ENCODE measurements around the gene SLC22A23.

Gene SLC22A23

DNA sequence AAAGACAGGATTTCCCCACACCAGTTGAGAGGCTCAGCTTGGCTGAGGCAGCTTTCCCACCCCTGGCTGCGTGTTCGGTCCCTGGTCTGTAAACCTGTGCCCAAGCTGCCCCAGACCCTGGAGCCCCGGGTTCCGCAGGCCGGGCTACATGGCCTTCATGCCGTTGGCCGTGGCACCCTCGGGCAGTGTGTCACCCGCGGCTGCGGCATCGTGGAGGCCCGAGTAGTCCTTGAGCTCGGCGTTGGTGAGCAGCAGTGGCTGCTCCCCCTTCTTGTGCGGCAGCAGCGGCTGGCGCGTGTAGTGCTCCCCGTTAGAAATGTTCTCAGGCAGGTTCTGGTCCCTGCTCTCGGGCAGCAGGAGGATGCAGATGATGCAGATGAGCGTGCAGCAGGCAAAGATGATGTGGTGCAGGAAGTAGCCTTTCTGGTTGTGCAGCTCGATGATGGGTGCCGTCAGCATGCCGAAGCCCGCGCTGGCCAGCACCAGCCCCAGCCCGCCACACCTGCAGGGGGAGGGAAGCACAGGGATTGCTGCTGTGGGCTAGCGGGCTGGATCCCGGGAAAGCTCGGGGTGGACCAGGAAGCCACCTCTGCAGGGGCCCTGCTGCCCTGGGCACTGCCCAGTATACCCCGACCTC is 183.8 kb downstream of the SLC22A23 start:
- no peak for DNase-seq (ENCODE audit: low read depth in 1 of 2, low spot score in 1 of 2)

DNA sequence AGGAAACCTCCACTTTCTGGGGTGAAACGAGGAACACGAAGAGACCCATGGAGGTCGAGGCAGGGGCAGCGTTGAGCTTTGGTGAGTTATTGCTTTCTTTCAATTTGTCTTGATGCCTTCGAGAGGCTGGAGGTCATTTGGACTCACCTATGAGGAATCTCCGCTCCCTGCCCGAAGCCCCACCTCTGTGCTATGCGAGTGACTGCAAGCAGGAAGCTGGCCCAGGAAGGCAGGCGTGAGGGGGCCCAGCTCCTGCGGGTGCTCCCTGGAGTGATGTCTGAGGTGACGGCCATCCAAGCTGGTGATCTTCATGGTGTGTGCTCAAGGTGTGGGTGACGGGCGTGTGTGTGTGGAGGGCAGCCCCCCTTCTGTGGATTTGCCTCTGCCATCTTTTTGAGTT is 185.1 kb downstream of the SLC22A23 start:
- DNase-seq (ENCODE audit: low read depth in 1 of 2, low spot score in 1 of 2), result no peak

DNA sequence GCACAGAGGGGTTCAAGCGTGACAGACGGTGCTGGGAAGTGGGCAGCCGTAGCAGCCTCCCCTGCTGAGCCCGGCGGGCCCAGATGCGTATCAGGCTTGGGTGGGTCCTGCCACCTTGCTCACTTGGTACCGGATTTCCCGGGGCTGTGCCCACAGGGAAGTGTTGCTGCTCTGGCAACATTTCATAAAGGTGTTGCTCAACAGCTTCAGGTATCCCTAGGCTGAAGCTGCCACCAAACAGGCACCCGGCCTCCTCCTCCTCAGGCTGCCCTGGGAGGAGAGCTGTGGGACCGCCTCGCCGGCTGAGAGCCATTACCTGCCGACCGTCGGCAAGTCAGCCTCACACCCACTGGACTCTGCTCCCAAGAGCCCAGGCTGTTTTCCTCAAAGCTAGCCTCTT is 186.6 kb downstream of the SLC22A23 start:
- DNase-seq (ENCODE audit: low read depth in 1 of 2, low spot score in 1 of 2), result no peak

DNA sequence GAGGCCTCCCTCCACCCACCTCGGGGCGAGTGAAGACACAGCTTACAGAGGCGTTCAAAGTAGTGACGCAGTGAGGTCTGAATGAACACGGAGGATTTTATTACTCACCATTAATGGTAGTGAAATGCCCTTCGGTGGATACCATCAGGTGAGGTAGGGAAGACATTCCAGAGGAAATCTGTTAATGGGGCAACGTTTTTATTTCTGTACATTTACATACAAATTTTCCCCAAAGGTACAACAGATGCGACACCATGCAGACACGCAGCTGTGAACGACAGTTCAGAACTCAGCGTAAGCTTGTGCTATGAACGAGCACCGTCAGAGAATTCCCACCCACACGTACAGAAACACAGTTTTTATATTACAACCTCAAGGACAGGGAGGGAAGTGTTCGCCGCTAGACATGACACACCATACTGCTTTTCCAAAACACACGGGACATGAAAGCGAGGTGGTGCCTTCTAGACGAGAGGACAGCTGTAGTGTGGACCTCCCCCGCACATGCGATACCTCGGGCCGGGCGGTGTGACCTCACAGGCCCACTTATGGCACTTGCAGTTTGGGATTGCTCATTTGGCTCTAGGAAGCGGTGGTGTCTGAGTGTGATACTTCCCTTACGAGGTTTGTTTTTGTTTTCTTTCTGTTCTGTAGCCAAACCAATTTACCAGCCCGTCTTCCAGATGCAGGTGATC is 187.4 kb downstream of the SLC22A23 start:
- DNase-seq (ENCODE audit: low read depth in 1 of 2, low spot score in 1 of 2), result no peak

DNA sequence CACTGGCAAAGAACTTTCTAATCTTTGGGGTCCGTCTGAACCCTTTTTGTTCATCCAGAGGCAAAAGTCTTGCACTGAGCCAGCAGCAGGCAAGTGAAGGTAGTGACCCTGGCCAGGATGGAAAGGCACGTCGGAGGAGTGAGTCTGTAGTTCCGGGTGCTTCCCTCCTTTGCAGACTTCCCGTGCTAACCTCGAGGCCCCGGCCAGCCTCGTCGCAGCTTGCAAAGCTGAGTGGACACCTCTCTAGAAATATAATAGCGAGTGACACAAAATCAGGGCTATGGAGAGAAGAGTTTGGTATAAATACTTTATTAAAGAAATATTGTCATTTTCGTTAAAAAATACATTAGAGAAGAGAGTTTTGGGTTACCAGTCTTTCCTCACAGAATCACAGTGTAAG is 188.2 kb downstream of the SLC22A23 start:
- DNase-seq (ENCODE audit: low read depth in 1 of 2, low spot score in 1 of 2), result no peak

DNA sequence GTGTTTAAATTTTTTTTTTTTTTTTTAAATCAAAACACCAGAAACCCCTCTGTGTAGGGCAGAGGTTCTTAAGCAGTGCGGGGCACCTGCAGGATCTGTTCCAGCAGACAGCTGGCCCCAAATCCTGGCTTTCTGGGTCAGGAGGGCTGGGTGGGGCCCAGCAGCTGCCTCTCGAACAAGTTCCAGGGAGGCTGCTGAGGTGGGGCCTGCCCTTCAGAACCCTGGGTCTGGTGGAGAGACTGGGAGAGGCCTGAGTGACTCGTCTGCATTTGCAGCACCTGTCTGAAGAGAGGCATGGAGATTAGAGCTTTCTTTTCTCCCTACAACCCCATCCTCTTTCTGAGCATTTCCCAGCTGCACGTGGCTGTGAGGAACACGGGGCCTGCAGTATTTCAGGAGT is 189.7 kb downstream of the SLC22A23 start:
- DNase-seq (ENCODE audit: low read depth in 1 of 2, low spot score in 1 of 2), result no peak

DNA sequence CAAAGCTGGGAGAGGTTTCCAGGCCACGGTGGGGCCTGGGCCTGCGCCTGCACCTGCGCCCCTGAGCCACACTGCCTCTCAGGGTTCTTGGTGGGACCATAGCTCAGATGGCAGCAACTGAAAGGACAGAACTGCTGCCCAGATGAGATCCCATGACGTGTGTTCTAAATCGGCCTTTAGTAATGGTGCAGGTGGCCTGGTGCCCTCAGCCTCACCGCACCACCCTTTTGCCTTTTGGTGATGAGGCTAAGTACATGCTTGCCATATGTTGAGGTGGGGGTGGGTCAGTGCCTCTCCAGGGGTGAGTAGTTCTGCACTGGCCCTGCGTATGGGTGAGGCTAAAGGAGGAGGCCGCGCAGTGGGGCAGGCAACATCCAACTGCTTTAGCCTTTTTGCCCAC is 190.7 kb downstream of the SLC22A23 start:
- DNase-seq (ENCODE audit: low read depth in 1 of 2, low spot score in 1 of 2), result no peak

DNA sequence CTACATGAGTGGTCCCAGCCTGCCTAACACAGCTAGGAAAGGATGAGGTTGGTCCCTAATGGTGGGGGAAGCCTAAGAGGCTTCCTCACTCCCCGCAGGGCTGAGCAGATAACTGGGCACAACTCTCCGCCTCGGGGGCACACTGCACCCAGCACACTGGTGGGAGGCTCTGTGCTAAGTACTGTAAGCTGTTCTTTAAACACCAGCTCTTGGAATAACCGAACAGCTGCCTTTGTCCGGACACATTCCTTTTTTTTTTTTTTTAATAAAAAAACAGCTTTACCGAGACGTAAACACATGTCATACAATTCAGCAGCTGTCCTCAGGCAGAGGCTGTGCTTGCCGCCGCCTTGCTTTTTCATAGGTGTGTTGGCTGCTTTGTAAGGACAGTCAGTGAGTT is 191.2 kb downstream of the SLC22A23 start:
- DNase-seq (ENCODE audit: low read depth in 1 of 2, low spot score in 1 of 2), result no peak

DNA sequence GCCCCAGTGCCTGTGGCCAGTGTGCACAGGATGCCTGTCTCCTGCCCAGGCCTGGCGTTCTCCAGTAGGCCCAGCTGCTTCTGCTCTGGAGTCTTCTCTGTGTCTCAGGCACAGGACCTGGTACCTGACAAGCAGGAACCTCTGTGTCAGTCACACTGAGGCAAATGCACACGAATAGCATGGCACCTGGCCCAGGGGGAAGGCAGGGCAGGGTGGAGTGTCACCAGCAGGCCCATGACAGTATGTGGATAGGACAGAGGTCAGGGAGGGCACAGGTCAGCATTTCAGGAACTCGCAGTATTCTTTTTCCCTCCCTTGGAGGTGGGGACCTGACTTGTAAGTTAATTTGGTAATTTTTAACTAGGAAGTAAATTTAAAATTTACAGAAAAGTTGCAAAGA is 192.5 kb downstream of the SLC22A23 start:
- no peak for DNase-seq (ENCODE audit: low read depth in 1 of 2, low spot score in 1 of 2)

DNA sequence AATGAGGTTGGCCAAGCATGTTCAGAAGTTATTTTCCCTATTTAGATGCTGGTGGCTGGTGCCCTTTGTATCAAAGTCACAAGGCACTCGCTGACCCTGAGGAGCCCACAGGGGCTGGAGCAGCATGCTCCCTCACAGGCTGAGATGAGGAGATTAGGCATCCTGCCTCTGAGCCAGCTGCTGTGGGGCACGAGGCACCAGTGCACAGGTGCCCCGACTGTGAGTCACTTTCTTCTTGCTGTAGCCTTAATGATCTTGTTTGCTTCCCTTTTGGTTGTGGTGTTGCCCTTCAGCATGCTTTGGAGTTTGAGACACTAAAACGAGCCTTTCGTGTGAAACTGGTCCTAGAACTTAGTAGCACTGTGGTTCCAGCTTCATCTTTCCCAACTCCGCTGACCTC is 193.8 kb downstream of the SLC22A23 start:
- no peak for DNase-seq (ENCODE audit: low read depth in 1 of 2, low spot score in 1 of 2)

DNA sequence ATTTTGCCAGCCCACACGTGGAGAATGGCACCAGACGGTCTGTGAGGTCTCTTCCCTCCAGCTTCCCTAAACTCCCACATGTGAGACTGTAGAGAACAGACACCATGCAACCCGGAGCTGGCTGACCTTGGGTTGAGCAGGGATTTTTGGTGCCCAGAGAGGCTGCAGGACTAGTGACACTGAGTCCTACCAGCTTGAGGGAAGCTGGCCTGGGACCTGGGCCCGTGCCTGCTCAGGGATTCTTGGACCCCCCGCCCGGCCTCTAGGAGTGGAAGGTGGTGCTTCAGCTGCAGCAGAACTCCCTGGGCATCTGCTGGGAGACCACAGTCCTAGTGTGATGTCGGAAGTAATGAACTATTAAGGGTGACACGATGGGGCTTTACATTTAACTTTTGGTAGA is 194.9 kb downstream of the SLC22A23 start:
- DNase-seq (ENCODE audit: low read depth in 1 of 2, low spot score in 1 of 2), result no peak

DNA sequence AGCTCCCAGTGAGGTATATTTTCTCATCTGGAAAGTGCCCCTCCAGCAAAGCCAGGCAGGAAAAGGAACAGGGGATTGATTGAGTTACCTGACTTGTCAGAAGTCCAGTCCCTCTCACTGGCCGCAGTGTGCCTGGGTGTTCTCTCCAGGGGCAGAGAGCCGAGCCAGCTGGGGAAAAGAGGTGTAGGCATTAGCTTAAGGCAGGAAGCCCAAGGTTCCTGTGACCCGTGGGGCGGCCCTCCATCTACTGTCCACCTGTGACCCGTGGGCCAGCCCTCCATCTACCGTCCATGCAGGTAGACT is 195.4 kb downstream of the SLC22A23 start:
- no peak for DNase-seq (ENCODE audit: low read depth in 1 of 2, low spot score in 1 of 2)

DNA sequence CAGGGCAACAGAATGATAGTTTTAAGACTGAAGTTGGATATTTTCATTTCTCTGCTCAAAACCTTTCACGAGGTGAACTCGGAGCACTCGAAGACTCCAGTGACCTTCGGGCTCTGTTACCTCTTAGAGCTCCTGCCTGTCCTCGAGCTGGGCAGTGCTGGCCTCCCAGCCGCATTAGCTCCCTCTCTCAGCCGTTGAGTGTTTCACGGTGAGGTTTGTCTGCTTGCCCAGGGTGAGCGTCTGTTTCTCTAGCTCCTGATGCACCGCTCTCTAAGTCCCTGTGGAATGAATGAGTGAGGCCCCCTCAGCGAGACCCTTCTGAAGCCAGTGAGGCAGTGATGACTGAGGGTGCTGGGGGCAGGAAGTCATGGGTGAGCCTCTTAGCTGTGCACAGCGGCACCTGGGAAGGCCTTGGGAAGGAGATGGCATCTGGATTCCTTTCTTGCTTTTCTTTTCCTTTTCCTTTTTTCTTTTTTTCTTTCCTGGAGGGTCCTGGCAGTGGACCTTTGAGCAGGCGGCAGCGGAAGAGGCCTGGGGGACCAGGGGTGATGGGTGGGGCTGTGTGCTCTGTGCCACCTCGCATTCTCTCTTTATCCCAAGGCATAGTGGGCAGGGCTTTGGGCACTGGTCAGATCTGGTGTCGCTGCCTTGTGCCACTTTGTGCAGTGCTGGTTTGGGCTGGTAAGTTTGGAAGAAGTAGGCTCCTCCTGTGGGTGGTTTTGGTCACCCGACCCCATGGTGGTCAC is 195.9 kb downstream of the SLC22A23 start:
- no peak for DNase-seq (ENCODE audit: low read depth in 1 of 2, low spot score in 1 of 2)

DNA sequence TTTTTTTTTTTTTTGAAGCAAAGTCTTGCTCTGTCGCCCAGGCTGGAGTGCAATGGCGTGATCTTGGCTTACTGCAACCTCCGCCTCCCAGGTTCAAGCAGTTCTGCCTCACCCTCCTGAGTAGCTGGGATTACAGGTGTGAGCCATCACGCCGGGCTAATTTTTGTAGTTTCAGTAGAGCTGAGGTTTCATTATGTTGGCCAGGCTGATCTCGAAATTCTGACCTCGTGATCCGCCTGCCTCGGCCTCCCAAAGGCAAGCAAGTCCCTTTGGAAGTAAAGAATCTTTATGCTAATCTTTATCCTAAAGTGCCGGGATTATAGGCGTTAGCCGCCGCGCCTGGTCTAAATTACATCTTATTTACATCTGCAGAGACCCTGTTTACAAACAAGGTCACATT is 196.6 kb downstream of the SLC22A23 start:
- DNase-seq (ENCODE audit: low read depth in 1 of 2, low spot score in 1 of 2), result no peak

DNA sequence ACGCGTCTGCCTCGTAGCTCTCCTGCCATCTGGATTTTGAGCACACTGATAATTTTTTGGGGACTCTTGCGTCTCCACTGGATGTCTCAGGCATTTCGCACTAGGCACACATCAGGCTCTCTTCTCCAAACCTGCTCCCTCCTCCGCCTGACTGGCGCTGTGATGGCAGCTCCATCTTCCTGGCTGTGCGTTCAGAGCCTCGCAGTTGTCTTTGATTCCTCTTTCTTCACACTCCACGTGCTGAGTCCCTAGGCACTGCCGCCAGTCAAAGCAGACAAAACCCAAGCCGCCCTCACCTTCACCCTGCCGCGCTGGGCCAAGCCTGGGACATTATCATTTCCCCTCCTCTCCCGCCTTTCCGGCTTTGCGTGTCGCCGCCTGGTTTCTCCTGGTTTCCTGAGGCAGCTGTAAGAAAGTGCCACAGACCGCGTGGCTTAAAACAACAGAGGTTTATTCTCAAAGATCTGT is 197.3 kb downstream of the SLC22A23 start:
- no peak for DNase-seq (ENCODE audit: low read depth in 1 of 2, low spot score in 1 of 2)

DNA sequence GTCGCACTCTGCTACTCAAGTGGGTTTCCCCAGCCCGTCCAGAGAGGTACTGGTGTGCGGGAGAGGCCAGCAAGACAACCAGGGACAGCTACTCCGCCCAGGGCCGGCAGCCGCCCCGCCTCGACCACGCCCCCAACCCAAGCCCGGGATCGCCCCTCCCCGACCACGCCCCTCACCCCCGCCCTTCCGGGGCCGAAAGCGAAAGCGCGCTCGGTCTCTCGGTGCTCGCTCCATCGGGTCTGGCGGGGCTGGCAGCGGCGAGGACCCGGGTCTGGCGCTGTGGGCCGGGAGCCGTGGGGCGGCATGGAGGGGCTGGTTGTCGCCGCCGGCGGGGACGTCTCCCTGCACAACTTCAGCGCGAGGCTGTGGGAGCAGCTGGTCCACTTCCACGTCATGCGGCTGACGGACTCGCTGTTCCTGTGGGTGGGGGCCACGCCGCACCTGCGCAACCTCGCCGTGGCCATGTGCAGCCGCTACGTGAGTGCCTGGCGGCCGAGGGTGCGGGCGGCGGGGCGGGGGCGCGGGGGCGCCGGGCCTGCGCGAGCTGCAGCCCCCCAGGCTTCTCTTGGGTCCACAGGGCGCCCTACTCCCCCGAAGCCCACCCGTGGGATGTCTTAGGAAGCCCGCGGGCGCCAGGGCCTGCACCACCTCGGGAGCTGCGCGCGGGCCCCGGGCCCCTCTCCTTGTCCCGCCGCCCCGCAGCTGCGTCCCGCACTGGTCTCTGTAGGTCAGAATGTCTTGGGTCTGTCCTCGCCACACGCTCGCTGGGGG is 197.9 kb downstream of the SLC22A23 start, which contains the start of gene PSMG4:
PSMG4 (plus strand) TSS at position 228 of the 771 bp plus-strand sequence; CDS start at position 304, 76 bp downstream.
- DNase-seq (ENCODE audit: low read depth in 1 of 2, low spot score in 1 of 2), result peak; percentile 90 to 92

DNA sequence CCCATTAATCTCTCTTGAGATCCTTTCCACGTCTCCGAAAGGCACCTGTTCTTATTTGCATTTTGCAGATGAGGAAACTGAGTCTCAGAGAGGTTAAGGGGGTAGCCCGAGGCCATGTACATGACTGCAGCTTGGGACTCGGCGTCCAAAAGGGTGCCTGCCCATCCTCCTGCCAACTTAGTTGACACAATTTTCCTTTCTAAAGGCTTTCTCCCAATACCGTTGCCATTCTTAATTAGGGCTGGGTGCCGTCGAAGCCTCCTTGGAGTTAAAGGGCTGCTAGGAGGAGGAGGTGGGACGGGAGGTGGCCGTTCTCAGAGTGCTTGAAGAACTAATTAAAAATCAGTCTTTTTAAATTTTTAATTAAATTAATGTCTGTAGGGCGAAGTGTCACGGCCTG is 198.6 kb downstream of the SLC22A23 start:
- no peak for DNase-seq (ENCODE audit: low read depth in 1 of 2, low spot score in 1 of 2)

DNA sequence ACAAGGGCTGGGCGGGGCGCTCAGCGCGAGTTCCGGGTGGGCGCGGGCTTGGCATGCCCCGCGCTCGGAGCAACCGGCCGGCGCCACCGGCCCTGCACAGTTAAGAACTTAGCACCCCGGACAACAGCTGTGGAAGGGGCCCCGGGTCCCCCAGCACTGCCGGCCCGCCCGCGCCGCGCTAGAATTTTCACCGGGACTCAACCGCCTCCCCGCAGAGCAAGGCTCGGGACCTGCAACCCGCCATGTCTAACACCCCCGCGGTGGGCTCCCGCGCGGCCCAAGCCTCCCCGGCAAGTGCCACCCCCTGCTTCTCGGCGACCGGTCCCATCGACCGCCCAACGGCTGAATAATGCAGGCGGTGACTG is 203.3 kb downstream of the SLC22A23 start:
- no peak for DNase-seq (ENCODE audit: low read depth in 1 of 2, low spot score in 1 of 2)

DNA sequence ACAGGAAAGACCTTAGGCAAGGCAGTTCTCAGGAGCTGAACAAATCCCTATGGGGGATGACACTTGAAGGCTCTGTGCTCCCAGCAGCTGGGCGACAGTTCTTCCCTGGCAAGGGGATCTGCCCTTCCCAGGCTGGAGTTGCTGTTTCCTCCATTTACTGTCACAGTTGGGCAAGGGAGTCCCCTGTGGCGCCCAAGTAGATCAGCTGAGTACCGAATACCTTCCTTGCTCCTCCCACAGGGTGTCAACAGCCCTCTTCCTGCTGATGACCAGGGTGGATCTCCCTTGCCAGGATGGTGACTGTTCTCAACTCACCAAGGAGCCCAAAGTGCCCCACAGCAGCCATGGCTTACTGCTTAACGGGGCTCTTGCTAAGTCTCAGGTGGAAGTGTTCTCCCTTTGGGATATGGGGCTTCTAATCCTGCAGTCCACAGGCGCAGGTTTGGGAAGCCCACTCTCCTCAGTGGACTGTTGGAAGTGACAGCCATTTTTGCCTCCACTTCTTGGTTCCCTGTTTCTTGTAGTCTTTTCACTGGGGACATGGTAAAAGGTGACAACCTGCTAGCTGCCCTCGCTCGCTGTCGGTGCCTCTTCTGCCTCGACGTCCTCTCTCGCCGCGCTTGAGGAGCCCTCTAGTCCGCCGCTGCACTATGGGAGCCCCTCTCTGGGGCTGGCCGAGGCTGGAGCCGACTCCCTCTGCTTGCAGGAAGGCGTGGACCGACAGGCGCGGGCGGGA is 203.8 kb downstream of the SLC22A23 start:
- DNase-seq (ENCODE audit: low read depth in 1 of 2, low spot score in 1 of 2), result no peak

DNA sequence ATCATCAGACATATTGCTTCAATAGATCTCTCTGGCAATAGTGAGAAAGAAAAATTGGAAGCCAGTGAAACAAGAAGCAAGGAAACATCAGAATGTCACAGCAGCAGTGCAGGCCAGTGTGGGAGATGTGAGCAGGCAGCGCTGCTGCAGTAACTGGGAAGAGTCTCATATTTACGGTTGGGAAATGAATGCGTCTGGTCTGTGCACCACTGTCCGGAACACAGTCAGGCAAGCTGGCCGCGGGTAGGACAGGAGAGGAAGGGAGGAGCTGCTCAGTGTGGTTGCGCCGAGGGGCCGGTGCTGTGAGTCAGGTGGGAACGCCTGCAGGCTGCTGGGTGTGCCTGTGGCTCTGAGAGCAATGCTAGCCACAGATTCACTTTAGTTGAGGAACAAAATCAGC is 204.5 kb downstream of the SLC22A23 start:
- DNase-seq (ENCODE audit: low read depth in 1 of 2, low spot score in 1 of 2), result no peak
